ENCODE results near the gene TRIM56.
"Not testable (repeated sequence)": the region's sequence is repeated elsewhere in the genome, so short reads cannot be mapped to it uniquely, and the experiment has no call there.

The TRIM56 gene

GRCh38 chr7:101128040-101128834 lies 43.0 kb downstream of the TRIM56 start:
- DNase-seq (ENCODE audit: extremely low read depth in 1 of 2, low read depth in 1 of 2), result no peak

- DNase-seq (ENCODE audit: extremely low read depth in 1 of 2, low read depth in 1 of 2), result no peak
These were observed 44.4 kb downstream of the TRIM56 start for GRCh38 chr7:101129603-101130117.

- not testable (repeated sequence) for DNase-seq (ENCODE audit: extremely low read depth in 1 of 2, low read depth in 1 of 2)
These were observed 47.6 kb downstream of the TRIM56 start for GRCh38 chr7:101132626-101133600.

GRCh38 chr7:101133621-101134398 lies 48.5 kb downstream of the TRIM56 start:
- DNase-seq (ENCODE audit: extremely low read depth in 1 of 2, low read depth in 1 of 2), result no peak

GRCh38 chr7:101134399-101134980 lies 49.2 kb downstream of the TRIM56 start:
- no peak for DNase-seq (ENCODE audit: extremely low read depth in 1 of 2, low read depth in 1 of 2)

- DNase-seq (ENCODE audit: extremely low read depth in 1 of 2, low read depth in 1 of 2), result no peak
These were observed 52.5 kb downstream of the TRIM56 start for GRCh38 chr7:101137651-101138212.

GRCh38 chr7:101138213-101138870 lies 53.1 kb downstream of the TRIM56 start:
- peak; percentile 69 to 71 for DNase-seq (ENCODE audit: extremely low read depth in 1 of 2, low read depth in 1 of 2)

GRCh38 chr7:101140339-101140699 lies 55.0 kb downstream of the TRIM56 start:
- DNase-seq (ENCODE audit: extremely low read depth in 1 of 2, low read depth in 1 of 2), result no peak

- no peak for DNase-seq (ENCODE audit: extremely low read depth in 1 of 2, low read depth in 1 of 2)
These were observed 55.6 kb downstream of the TRIM56 start for GRCh38 chr7:101140746-101141382.

Measured in activated CD8-positive, alpha-beta memory T cell treated with anti-CD3 and anti-CD28 coated beads for 1 hour (primary cell).